GM18517 (cell line): Measurements from ENCODE around the gene EIF1AX.
A peak's percentile ranks its signal among the peaks of the same experiment; 100 is the strongest.
"Not testable (repeated sequence)": the region's sequence is repeated elsewhere in the genome, so short reads cannot be mapped to it uniquely, and the experiment has no call there.

Source experiments
- ATAC-seq: cut with Tn5 transposase; IDR thresholded peaks from one replicate; pipeline ENCODE4 v1.9.1; 2021; ENCODE audit warnings: mild to moderate bottlenecking, moderate library complexity; ENCODE audit not compliant: unreplicated experiment

EIF1AX gene

GRCh38 chrX:20128670-20129069, 13.0 kb downstream of the EIF1AX start:
- no peak for ATAC-seq

GRCh38 chrX:20127440-20127839, 14.2 kb downstream of the EIF1AX start:
- ATAC-seq = peak; percentile 58

- ATAC-seq = not testable (repeated sequence)
These were observed 14.8 kb downstream of the EIF1AX start for GRCh38 chrX:20126833-20127232.

- ATAC-seq = no peak
These were observed 16.7 kb downstream of the EIF1AX start for GRCh38 chrX:20124964-20125363.

GRCh38 chrX:20118065-20118824, 23.4 kb downstream of the EIF1AX start:
- no peak for ATAC-seq

- no peak for ATAC-seq
These were observed 24.9 kb downstream of the EIF1AX start, which contains the start of gene MAP7D2 for GRCh38 chrX:20116577-20117240. Gene MAP7D2, minus strand, starts transcription at chrX:20116907. Its CDS starts 28 bp downstream, at chrX:20116879.

- ATAC-seq = no peak
These were observed 25.5 kb downstream of the EIF1AX start for GRCh38 chrX:20116087-20116576.

GRCh38 chrX:20112022-20112774, 29.4 kb downstream of the EIF1AX start:
- no peak for ATAC-seq

- ATAC-seq = no peak
These were observed 30.4 kb downstream of the EIF1AX start for GRCh38 chrX:20111271-20111670.

- ATAC-seq = no peak
These were observed 39.6 kb downstream of the EIF1AX start for GRCh38 chrX:20101934-20102581.

GRCh38 chrX:20091499-20091898, 50.1 kb downstream of the EIF1AX start:
- ATAC-seq = no peak

- no peak for ATAC-seq
These were observed 51.8 kb downstream of the EIF1AX start for GRCh38 chrX:20089845-20090244.

- ATAC-seq = no peak
These were observed 61.4 kb downstream of the EIF1AX start for GRCh38 chrX:20080277-20080676.
